Heart left ventricle (tissue), 16 donors: ENCODE data around the gene NUBP1. TPM values are rescaled to one million over a fixed set of nuclear protein-coding genes. Genes with fewer than 3 reads are reported as not detected.

Experiments used
- ATAC-seq, 4 donors: fragments of 200-7000 bp; cut with Tn5 transposase; one replicate each; pipeline ENCODE4 v1.9.1; 2020 to 2022; ENCODE audit warnings: moderate library complexity in 4 of 4, mild to moderate bottlenecking in 3 of 4, moderate number of reproducible peaks in 1 of 4
- DNase-seq, 5 donors: peaks; one replicate each; pipeline ENCODE4 v3.0.0-alpha.2; 2020
- H3K27ac ChIP-seq, 12 donors: fragments of 200-600 bp; sonication (generic) in 4 of 12; one replicate each; pipeline versions ENCODE4 v1.5.0 to v1.8.0; 2016 to 2022; ENCODE audit warnings: mild to moderate bottlenecking in 2 of 12
- H3K27me3 ChIP-seq, 9 donors: fragments of 200-600 bp; sonication (generic) in 2 of 9; one replicate each; pipeline versions ENCODE4 v1.5.1 to v1.8.0; 2016 to 2022; ENCODE audit warnings: mild to moderate bottlenecking in 3 of 9
- H3K36me3 ChIP-seq, 9 donors: fragments of 200-600 bp; sonication (generic) in 2 of 9; one replicate each; pipeline versions ENCODE4 v1.5.0 to v1.8.0; 2018 to 2022; ENCODE audit warnings: mild to moderate bottlenecking in 2 of 9
- H3K4me1 ChIP-seq, 12 donors: fragments of 200-600 bp; sonication (generic) in 4 of 12; one replicate each; pipeline versions ENCODE4 v1.5.0 to v1.8.0; 2016 to 2022; ENCODE audit warnings: mild to moderate bottlenecking in 3 of 12
- H3K4me3 ChIP-seq, 12 donors: fragments of 200-600 bp; sonication (generic) in 4 of 12; one replicate each; pipeline versions ENCODE4 v1.5.0 to v1.8.0; 2017 to 2022; ENCODE audit warnings: mild to moderate bottlenecking in 9 of 12, moderate library complexity in 4 of 12
- H3K9me3 ChIP-seq, 12 donors: fragments of 200-600 bp; sonication (generic) in 4 of 12; one replicate each; pipeline versions ENCODE4 v1.5.0 to v1.8.0; 2016 to 2022; ENCODE audit warnings: mild to moderate bottlenecking in 1 of 12
- POLR2A ChIP-seq, 2 donors: fragments of 450-650 bp; IDR thresholded peaks; one replicate each; pipeline ENCODE4 v1.6.1; 2017; ENCODE audit warnings: antibody characterized with exemption in 2 of 2, mild to moderate bottlenecking in 2 of 2, moderate library complexity in 2 of 2
- WGBS, 4 donors: extraction: QIAGEN DNeasy Blood & Tissue Kit in 2 of 4; methylation state at CpG; one replicate each; pipeline versions ENCODE4 v1.1.5 to v1.1.7; 2013 to 2018; 5-methylcytosine and 5-hydroxymethylcytosine counted together
- intact Hi-C, 10 donors: fragments of 100-400 bp; cut with DNase I; formaldehyde crosslinking; loops; one replicate each; pipeline versions ENCODE4 v1.11.1 to v1.14.2; 2022
- polyA plus RNA-seq, 2 donors: library from polyadenylated mRNA; stranded (reverse); fragments of 200-250 nt; gene quantifications; one replicate each; pipeline ENCODE4 v1.2.3, GENCODE V29; 2013
- total RNA-seq, 9 donors: library from RNA; depleted of rRNA in 2 of 9; stranded (reverse); fragments of >200 nt in 2 of 9; fragmentation: NEBNext Ultra II Directional in 3 of 9; extraction: Animal tissue kit (Norgen Biotek cat#: 25700) in 3 of 9; gene quantifications; one replicate each; pipeline versions ENCODE4 v1.1.0 to v1.2.4, GENCODE V29; 2016 to 2023
- TF ChIP-seq, protein P1 (sequence below), 12 donors: fragments of 200-600 bp; sonication (generic) in 4 of 12; IDR thresholded peaks; one replicate each; pipeline versions ENCODE4 v1.5.0 to v1.8.0; 2018 to 2022; ENCODE audit warnings: antibody characterized with exemption in 12 of 12, mild to moderate bottlenecking in 5 of 12
- donor health status: ischemic (EF 13 %, LVEDD 7.1; RV severe dilation, severe dysfunction).
- donor health status: healthy with polysubstance abuse.
- donor health status: DM: no; HTN: yes; CAD: no.
- donor health status: DM: no; HTN: no; CAD: no.
- donor health status: ischemic (EF 25% LVEDD 6.9; RV normal size, moderate dysfunction).
- donor health status: ischemic (EF 25% LVEDD 5.7; RV mildly dilated, moderate dysfunction).
- donor health status: healthy.
- donor health status: DM: yes; HTN: yes; CAD: no.
- donor health status: ischemic (EF 35%, LVEDD 5.7; RV mildly dilated, moderate dysfunction).
- donor health status: nonischemic (EF 11% LVEDD 7.7; RV severe dilation, severe dysfunction).
- donor health status: DM: yes; HTN: yes; CAD: no.
- donor health status: PGD.
- donor health status: ischemic (EF 29% LVEDD 5.4; RV normal size, mild dysfunction).
- donor health status: nonischemic (EF 23%, LVEDD 6.1; RV moderate dilation, normal function).

NUBP1 gene
- total and polyA plus RNA-seq, 11 donors, result 34.0 to 60.0 (median 50.9) TPM

DNA sequence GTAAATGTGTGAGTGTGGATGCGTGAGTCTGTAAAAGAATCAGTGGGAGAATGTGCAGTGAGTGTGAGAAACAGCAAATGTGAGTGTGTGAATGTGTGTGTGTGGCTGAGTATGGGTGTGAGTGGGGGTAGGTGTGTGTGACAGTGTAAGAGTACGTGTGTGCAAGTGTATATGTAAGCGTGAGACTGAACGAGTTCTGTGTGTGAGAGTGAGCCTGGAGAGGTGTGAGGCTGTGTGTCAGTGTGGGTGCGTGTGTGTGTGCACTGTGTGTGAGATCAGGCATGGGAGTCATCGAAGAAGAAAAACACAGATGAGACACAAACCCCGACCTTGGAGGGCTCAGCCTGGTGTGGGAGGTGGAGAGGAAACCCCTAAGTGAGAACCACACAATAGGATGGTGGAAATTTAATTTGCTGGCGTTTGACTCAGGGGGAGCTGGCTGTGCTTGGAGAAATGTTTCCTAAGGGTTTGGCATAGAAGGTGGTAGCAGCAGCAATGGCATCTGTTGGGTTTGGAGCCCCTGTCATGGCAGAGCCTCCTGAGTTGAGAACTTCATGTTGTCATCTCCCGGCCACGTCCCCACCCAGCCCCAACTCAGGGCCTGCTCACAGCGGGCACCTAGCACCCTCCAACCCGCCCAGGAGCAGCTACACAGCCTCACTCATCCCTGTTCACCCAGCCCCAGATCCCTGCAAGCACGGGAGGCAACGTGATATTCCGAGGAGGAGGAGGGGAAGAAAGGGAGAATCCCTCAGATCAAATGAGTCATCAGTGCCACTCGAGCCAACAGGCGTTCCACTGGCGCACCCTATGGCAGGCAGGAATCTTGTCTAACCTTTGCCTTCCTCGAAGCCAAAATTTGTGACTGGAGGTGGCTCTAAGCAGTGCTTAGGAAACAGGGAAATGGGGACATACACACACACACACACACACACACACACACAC is 14.3 kb upstream of the NUBP1 start:
- no peak overlapping the region for H3K27ac ChIP-seq
- H3K9me3 ChIP-seq, result peaks cover 0 to 10% (median 0%) of the 10 kb centered on the region in 12 donors
- ATAC-seq (peak in 3 of 4 donors; percentile 20 to 69 (median 64)), DNase-seq (no peak)
- no peak for TF ChIP-seq POLR2A (IDR thresholded peaks at IDR 0.05)
- TF ChIP-seq, protein P1, sequence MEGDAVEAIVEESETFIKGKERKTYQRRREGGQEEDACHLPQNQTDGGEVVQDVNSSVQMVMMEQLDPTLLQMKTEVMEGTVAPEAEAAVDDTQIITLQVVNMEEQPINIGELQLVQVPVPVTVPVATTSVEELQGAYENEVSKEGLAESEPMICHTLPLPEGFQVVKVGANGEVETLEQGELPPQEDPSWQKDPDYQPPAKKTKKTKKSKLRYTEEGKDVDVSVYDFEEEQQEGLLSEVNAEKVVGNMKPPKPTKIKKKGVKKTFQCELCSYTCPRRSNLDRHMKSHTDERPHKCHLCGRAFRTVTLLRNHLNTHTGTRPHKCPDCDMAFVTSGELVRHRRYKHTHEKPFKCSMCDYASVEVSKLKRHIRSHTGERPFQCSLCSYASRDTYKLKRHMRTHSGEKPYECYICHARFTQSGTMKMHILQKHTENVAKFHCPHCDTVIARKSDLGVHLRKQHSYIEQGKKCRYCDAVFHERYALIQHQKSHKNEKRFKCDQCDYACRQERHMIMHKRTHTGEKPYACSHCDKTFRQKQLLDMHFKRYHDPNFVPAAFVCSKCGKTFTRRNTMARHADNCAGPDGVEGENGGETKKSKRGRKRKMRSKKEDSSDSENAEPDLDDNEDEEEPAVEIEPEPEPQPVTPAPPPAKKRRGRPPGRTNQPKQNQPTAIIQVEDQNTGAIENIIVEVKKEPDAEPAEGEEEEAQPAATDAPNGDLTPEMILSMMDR (IDR thresholded peaks at IDR 0.05), result no peak
- H3K27me3 ChIP-seq, result no peaks in the 10 kb centered on the region
- no peaks in the 10 kb centered on the region for H3K4me1 ChIP-seq
- H3K36me3 ChIP-seq, result no peaks in the 10 kb centered on the region
- H3K4me3 ChIP-seq, result no peak overlapping the region
- WGBS, 4 donors, result 66 to 72% (median 71%) methylated on average over 19 of the region's 19 CpGs
- intact Hi-C loops, result loop anchor here in 7 of 10 donors (5.0 to 10.0 kb wide), 4 partner anchors 345 to 475 kb away; partner anchors contain the start of gene ATF7IP2 (in 1 of the 7)

DNA sequence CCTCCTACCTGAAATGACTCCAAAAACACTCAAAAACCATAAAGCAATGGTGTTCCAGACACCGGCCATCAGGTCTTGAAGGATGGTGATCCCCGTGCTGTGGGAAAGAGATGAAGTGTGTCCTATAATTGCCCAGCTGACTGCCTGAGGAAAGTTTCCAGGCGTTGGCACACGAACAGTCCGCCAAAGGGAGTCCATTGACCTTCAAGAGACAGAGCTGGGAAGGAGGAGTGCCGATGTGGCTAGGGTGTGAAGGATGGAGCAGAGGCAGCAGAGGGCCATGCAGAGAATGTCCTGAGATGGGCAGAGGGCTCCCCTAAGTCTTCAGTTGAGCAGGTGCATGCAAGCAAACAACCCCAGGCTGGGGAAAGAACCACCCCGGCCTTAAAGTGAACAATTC is 11.9 kb upstream of the NUBP1 start:
- DNase-seq (peak in 1 of 5 donors; percentile 40), ATAC-seq (peak in 3 of 4 donors; percentile 28 to 74 (median 73))
- TF ChIP-seq POLR2A (IDR thresholded peaks at IDR 0.05), result no peak
- TF ChIP-seq, protein P1 (IDR thresholded peaks at IDR 0.05), result no peak
- 63 to 71% (median 66%) methylated on average over 7 of the region's 7 CpGs for WGBS, 4 donors
- no peak overlapping the region for H3K27ac ChIP-seq
- no peaks in the 10 kb centered on the region for H3K27me3 ChIP-seq
- H3K9me3 ChIP-seq, result peaks cover 0 to 10% (median 0%) of the 10 kb centered on the region in 12 donors
- peaks cover 0 to 1% (median 0%) of the 10 kb centered on the region in 12 donors for H3K4me1 ChIP-seq
- H3K4me3 ChIP-seq, result no peak overlapping the region
- intact Hi-C loops, result loop anchor here in 7 of 10 donors (5.0 to 10.0 kb wide), 4 partner anchors 347 to 477 kb away; partner anchors contain the start of gene ATF7IP2 (in 1 of the 7)
- H3K36me3 ChIP-seq, result no peaks in the 10 kb centered on the region

DNA sequence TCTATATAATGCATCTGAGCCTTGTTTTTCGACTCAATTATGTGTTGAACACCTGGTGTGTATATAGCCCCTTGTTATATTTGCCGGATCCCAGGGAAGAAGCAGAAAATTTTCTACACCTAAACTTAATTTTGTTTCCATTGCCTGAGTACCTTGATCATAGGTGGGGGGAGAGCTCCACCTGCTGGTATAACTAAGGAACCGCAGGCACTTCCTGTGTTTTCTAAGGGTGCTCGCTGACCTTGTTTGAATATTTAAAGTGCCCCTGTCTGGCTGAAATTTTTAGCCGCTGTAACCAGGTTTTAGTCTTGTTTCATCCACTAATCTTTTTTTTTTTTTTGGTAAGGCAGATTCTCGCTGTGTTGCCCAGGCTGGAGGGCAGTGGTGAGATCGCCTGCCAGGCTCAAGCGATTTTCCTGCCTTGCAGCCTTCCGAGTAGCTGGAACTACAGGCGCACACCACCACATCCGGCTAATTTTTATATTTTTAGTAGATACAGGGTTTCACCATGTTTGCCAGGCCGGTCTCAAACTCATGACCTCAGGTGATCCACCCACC is 6.5 kb upstream of the NUBP1 start:
- peak overlapping the region in 6 of 12 donors; percentile 2 to 22 (median 10) for H3K4me3 ChIP-seq
- no peak for TF ChIP-seq POLR2A (IDR thresholded peaks at IDR 0.05)
- TF ChIP-seq, protein P1 (IDR thresholded peaks at IDR 0.05), result peak; percentile 88 to 96 (median 94)
- H3K27ac ChIP-seq, result peak overlapping the region in 11 of 12 donors; percentile 68 to 94 (median 85)
- 22 to 31% (median 28%) methylated on average over 12 of the region's 12 CpGs for WGBS, 4 donors
- no peaks in the 10 kb centered on the region for H3K36me3 ChIP-seq
- peaks cover 0 to 10% (median 0%) of the 10 kb centered on the region in 12 donors for H3K9me3 ChIP-seq
- intact Hi-C loops, result loop anchor here (1.0 to 10.0 kb wide), 16 partner anchors 155 to 482 kb away; partner anchors contain the start of genes EMP2 (in 2 of the 10) and ATF7IP2 (in 1 of the 10)
- peak; percentile 19 to 63 (median 55) for ATAC-seq
- DNase-seq, result peak in 4 of 5 donors; percentile 44 to 68 (median 63)
- H3K4me1 ChIP-seq, result peaks cover 5 to 24% (median 18%) of the 10 kb centered on the region in 12 donors
- H3K27me3 ChIP-seq, result no peaks in the 10 kb centered on the region
